Neural progenitor cell (in vitro differentiated cells): Measurements from ENCODE around the gene CA10.

Source experiments
- EZH2 ChIP-seq: fragments of 200-600 bp; sonication (generic); IDR thresholded peaks from 2 replicates; pipeline ENCODE4 v1.6.1; 2017; ENCODE audit warnings: antibody characterized with exemption, mild to moderate bottlenecking, moderate library complexity
- TF ChIP-seq, protein P1 (sequence below): fragments of 200-600 bp; sonication (generic); IDR thresholded peaks from 2 replicates; pipeline ENCODE4 v1.5.1; 2017; ENCODE audit warnings: antibody characterized with exemption, mild to moderate bottlenecking

DNA sequence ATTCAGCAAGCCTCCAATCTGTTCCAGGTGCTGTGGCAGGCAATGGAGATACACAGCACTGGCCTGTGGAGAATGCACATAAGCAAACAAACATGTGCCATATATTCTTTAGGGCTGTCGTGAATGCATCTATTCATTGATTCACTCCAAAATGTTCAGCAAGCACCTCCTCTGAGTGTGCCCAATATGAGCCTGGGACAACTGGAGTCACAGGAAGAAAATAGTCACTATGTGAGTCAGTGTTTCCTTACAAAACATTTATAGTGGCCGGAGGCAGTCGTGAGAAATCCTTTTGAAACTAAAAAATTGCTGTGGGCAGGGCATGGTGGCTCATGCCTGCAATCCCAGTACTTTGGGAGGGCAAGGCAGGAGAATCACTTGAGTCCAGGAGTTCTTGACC, 310.1 kb downstream of the CA10 start:
- TF ChIP-seq, protein P1, sequence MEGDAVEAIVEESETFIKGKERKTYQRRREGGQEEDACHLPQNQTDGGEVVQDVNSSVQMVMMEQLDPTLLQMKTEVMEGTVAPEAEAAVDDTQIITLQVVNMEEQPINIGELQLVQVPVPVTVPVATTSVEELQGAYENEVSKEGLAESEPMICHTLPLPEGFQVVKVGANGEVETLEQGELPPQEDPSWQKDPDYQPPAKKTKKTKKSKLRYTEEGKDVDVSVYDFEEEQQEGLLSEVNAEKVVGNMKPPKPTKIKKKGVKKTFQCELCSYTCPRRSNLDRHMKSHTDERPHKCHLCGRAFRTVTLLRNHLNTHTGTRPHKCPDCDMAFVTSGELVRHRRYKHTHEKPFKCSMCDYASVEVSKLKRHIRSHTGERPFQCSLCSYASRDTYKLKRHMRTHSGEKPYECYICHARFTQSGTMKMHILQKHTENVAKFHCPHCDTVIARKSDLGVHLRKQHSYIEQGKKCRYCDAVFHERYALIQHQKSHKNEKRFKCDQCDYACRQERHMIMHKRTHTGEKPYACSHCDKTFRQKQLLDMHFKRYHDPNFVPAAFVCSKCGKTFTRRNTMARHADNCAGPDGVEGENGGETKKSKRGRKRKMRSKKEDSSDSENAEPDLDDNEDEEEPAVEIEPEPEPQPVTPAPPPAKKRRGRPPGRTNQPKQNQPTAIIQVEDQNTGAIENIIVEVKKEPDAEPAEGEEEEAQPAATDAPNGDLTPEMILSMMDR: no peak
- no peak for TF ChIP-seq EZH2
